HTERT RPE-1 (cell line): ENCODE results near the gene TLR8.

Experiments
- in situ Hi-C: fragments of 300-500 bp; cut with MboI; formaldehyde crosslinking; loops from 4 replicates; pipeline ENCODE4 v1.14.3; 2020; ENCODE audit warnings: low sequenced_read_pairs

The TLR8 gene

GRCh38 chrX:12906046-12906761 is at the start of gene TLR8:
Gene TLR8 (plus strand): TSS chrX:12906620. CDS start chrX:12906707, 87 bp downstream.
- in situ Hi-C loops, result no loop called here

- in situ Hi-C loops, result no loop called here
Observed at GRCh38 chrX:12865359-12865758, 41.1 kb upstream of the TLR8 start.

GRCh38 chrX:12866451-12867377 is 39.7 kb upstream of the TLR8 start, which contains the start of gene TLR7:
Gene TLR7 (plus strand): TSS chrX:12867072. CDS start chrX:12867579, 507 bp downstream.
- in situ Hi-C loops, result no loop called here

- in situ Hi-C loops, result no loop called here
Observed at GRCh38 chrX:12867685-12868084, 38.7 kb upstream of the TLR8 start.

- in situ Hi-C loops, result no loop called here
Observed at GRCh38 chrX:12868747-12869146, 37.7 kb upstream of the TLR8 start.

- in situ Hi-C loops, result no loop called here
Observed at GRCh38 chrX:12871257-12871656, 35.2 kb upstream of the TLR8 start.

GRCh38 chrX:12872741-12873140 is 33.7 kb upstream of the TLR8 start:
- in situ Hi-C loops, result no loop called here

- in situ Hi-C loops, result no loop called here
Observed at GRCh38 chrX:12874581-12874980, 31.8 kb upstream of the TLR8 start.

- in situ Hi-C loops, result no loop called here
Observed at GRCh38 chrX:12877386-12877785, 29.0 kb upstream of the TLR8 start.

GRCh38 chrX:12878536-12878935 is 27.9 kb upstream of the TLR8 start:
- in situ Hi-C loops, result no loop called here

GRCh38 chrX:12881914-12882313 is 24.5 kb upstream of the TLR8 start:
- in situ Hi-C loops, result no loop called here

- in situ Hi-C loops, result no loop called here
Observed at GRCh38 chrX:12885508-12885907, 20.9 kb upstream of the TLR8 start.

- in situ Hi-C loops, result no loop called here
Observed at GRCh38 chrX:12886545-12886944, 19.9 kb upstream of the TLR8 start.

- in situ Hi-C loops, result no loop called here
Observed at GRCh38 chrX:12887141-12887540, 19.3 kb upstream of the TLR8 start.

GRCh38 chrX:12887767-12888166 is 18.7 kb upstream of the TLR8 start:
- in situ Hi-C loops, result no loop called here

- in situ Hi-C loops, result no loop called here
Observed at GRCh38 chrX:12890467-12890866, 16.0 kb upstream of the TLR8 start.

GRCh38 chrX:12891171-12891570 is 15.2 kb upstream of the TLR8 start:
- in situ Hi-C loops, result no loop called here

GRCh38 chrX:12891915-12892506 is 14.4 kb upstream of the TLR8 start:
- in situ Hi-C loops, result no loop called here

- in situ Hi-C loops, result no loop called here
Observed at GRCh38 chrX:12892716-12893115, 13.7 kb upstream of the TLR8 start.

GRCh38 chrX:12894074-12895030 is 12.1 kb upstream of the TLR8 start:
- in situ Hi-C loops, result no loop called here
